ENCODE measurements around the gene GLB1L2.

GLB1L2 gene

DNA sequence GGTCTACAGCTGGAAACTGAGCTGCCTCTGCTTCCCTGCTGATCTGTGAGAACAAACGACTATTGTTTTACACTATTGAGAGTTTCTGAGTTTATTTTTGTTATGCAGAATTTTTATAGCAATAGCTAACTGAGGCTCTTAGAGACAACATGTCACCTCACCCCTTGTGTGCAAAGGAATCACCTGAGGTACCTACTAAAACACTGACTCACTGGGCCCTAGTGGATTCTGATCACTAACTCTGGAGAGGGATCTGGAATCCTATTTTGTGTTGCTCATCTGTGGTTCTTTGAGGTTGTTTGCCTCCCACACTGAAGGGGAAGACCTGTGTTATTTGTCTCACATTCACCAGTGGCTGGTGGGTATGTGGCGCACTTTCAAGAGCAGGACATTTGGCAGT is 93.6 kb downstream of the GLB1L2 start:
- no peaks in the 10 kb centered on the region for H3K27me3 ChIP-seq (ENCODE audit: low read length)
- no peaks in the 10 kb centered on the region for H3K79me2 ChIP-seq (ENCODE audit: insufficient read depth, low read length)
- H3K9ac ChIP-seq (ENCODE audit: low read length): no peak overlapping the region
- H3K27ac ChIP-seq (ENCODE audit: low read depth, low read length): no peak overlapping the region
- TF ChIP-seq, protein P1, sequence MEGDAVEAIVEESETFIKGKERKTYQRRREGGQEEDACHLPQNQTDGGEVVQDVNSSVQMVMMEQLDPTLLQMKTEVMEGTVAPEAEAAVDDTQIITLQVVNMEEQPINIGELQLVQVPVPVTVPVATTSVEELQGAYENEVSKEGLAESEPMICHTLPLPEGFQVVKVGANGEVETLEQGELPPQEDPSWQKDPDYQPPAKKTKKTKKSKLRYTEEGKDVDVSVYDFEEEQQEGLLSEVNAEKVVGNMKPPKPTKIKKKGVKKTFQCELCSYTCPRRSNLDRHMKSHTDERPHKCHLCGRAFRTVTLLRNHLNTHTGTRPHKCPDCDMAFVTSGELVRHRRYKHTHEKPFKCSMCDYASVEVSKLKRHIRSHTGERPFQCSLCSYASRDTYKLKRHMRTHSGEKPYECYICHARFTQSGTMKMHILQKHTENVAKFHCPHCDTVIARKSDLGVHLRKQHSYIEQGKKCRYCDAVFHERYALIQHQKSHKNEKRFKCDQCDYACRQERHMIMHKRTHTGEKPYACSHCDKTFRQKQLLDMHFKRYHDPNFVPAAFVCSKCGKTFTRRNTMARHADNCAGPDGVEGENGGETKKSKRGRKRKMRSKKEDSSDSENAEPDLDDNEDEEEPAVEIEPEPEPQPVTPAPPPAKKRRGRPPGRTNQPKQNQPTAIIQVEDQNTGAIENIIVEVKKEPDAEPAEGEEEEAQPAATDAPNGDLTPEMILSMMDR (IDR thresholded peaks at IDR 0.05; ENCODE audit: insufficient read depth, low read length, poor library complexity, severe bottlenecking): no peak
- TF ChIP-seq EZH2phosphoT487 (conservative IDR thresholded peaks at IDR 0.05; ENCODE audit: low read length): no peak
- no peaks in the 10 kb centered on the region for H4K20me1 ChIP-seq (ENCODE audit: low read depth, low read length)
- no peak overlapping the region for H2AFZ ChIP-seq (ENCODE audit: low read depth, low read length, severe bottlenecking)
- no peaks in the 10 kb centered on the region for H3K9me2 ChIP-seq (replicated peaks; ENCODE audit: insufficient read depth, low read length)
- no peak overlapping the region for H3K4me3 ChIP-seq (ENCODE audit: insufficient read depth, low read length, poor library complexity, severe bottlenecking)
- H3K36me3 ChIP-seq (ENCODE audit: low read length): no peaks in the 10 kb centered on the region
- H3F3A ChIP-seq (ENCODE audit: insufficient read depth): no peaks in the 10 kb centered on the region
- no peaks in the 10 kb centered on the region for H3K9me3 ChIP-seq (ENCODE audit: insufficient read depth, low read length)
- H3K4me2 ChIP-seq (ENCODE audit: low read depth, low read length, poor library complexity, severe bottlenecking): no peak overlapping the region
